Activated T-cell treated with anti-CD3 and anti-CD28 coated beads, Interleukin-2, amount 50 U/mL, for 4 hours (primary cell): ENCODE measurements around the gene ACAA1. TPM values are rescaled to one million over a fixed set of nuclear protein-coding genes. Genes with fewer than 3 reads are reported as not detected.
A peak's percentile ranks its signal among the peaks of the same experiment; 100 is the strongest.
"Not testable (repeated sequence)": the region's sequence is repeated elsewhere in the genome, so short reads cannot be mapped to it uniquely, and the experiment has no call there.

ENCODE experiments used
- ATAC-seq, 2 donors: fragments of 200-7000 bp; cut with Tn5 transposase; one replicate each; pipeline ENCODE4 v1.10.0; 2021
- DNase-seq: peaks from one replicate; pipeline ENCODE4 v3.0.0-alpha.2; 2020
- H3K27me3 Mint-ChIP-seq: one replicate; pipeline ENCODE4 v1.8.0; 2021; ENCODE audit warnings: low read depth, mixed read lengths
- H3K36me3 Mint-ChIP-seq: one replicate; pipeline ENCODE4 v1.8.0; 2022; ENCODE audit warnings: mixed read lengths; ENCODE audit not compliant: insufficient read depth
- H3K4me1 Mint-ChIP-seq: one replicate; pipeline ENCODE4 v1.8.0; 2021; ENCODE audit warnings: low read depth, mixed read lengths
- H3K4me3 Mint-ChIP-seq: one replicate; pipeline ENCODE4 v1.8.0; 2021; ENCODE audit warnings: mild to moderate bottlenecking, moderate library complexity, mixed read lengths
- H3K9me3 Mint-ChIP-seq: one replicate; pipeline ENCODE4 v1.8.0; 2021; ENCODE audit warnings: mixed read lengths
- total RNA-seq, 3 donors: library from RNA; stranded (reverse); gene quantifications; one replicate each; pipeline ENCODE4 v1.2.1, GENCODE V29; 2021

ACAA1 gene
- total RNA-seq, 3 donors from 2014 or later: 49.6 to 62.0 (median 60.0) TPM

- H3K36me3 Mint-ChIP-seq: no peaks in the 10 kb centered on the region
- ATAC-seq (no peak), DNase-seq (no peak)
- peaks cover 24% of the 10 kb centered on the region for H3K4me1 Mint-ChIP-seq
- no peaks in the 10 kb centered on the region for H3K27me3 Mint-ChIP-seq
- no peak overlapping the region for H3K4me3 Mint-ChIP-seq
- peaks cover 26% of the 10 kb centered on the region for H3K9me3 Mint-ChIP-seq
Measured at GRCh38 chr3:38147421-38147820, 10.5 kb upstream of the ACAA1 start.

- H3K4me1 Mint-ChIP-seq: peaks cover 18% of the 10 kb centered on the region
- H3K4me3 Mint-ChIP-seq: no peak overlapping the region
- no peaks in the 10 kb centered on the region for H3K27me3 Mint-ChIP-seq
- DNase-seq (no peak), ATAC-seq (no peak)
- peaks cover 26% of the 10 kb centered on the region for H3K9me3 Mint-ChIP-seq
- H3K36me3 Mint-ChIP-seq: peaks cover 4% of the 10 kb centered on the region
Measured at GRCh38 chr3:38146504-38146903, 9.6 kb upstream of the ACAA1 start.

GRCh38 chr3:38143511-38143910 is 6.6 kb upstream of the ACAA1 start:
- H3K9me3 Mint-ChIP-seq: peaks cover 26% of the 10 kb centered on the region
- H3K36me3 Mint-ChIP-seq: peaks cover 11% of the 10 kb centered on the region
- ATAC-seq (no peak), DNase-seq (no peak)
- no peaks in the 10 kb centered on the region for H3K27me3 Mint-ChIP-seq
- peaks cover 26% of the 10 kb centered on the region for H3K4me1 Mint-ChIP-seq
- no peak overlapping the region for H3K4me3 Mint-ChIP-seq

GRCh38 chr3:38142959-38143358 is 6.0 kb upstream of the ACAA1 start:
- Mint-ChIP-seq H3K4me1 (peaks cover 29% of the 10 kb centered on the region), H3K27me3 (no peaks in the 10 kb centered on the region), H3K36me3 (peaks cover 11% of the 10 kb centered on the region), H3K4me3 (no peak overlapping the region), H3K9me3 (peaks cover 26% of the 10 kb centered on the region)
- ATAC-seq (no peak), DNase-seq (no peak)

GRCh38 chr3:38141952-38142273 is 5.0 kb upstream of the ACAA1 start:
- no peaks in the 10 kb centered on the region for H3K27me3 Mint-ChIP-seq
- no peak overlapping the region for H3K4me3 Mint-ChIP-seq
- DNase-seq (no peak), ATAC-seq (no peak)
- H3K4me1 Mint-ChIP-seq: peaks cover 35% of the 10 kb centered on the region
- peaks cover 11% of the 10 kb centered on the region for H3K36me3 Mint-ChIP-seq
- H3K9me3 Mint-ChIP-seq: peaks cover 16% of the 10 kb centered on the region

GRCh38 chr3:38141173-38141951 is 4.4 kb upstream of the ACAA1 start:
- Mint-ChIP-seq H3K4me3 (no peak overlapping the region), H3K4me1 (peaks cover 35% of the 10 kb centered on the region), H3K36me3 (peaks cover 11% of the 10 kb centered on the region), H3K9me3 (peaks cover 11% of the 10 kb centered on the region), H3K27me3 (no peaks in the 10 kb centered on the region)
- ATAC-seq: no peak
- DNase-seq: no peak

GRCh38 chr3:38140326-38141172 is 3.6 kb upstream of the ACAA1 start:
- ATAC-seq (no peak), DNase-seq (no peak)
- Mint-ChIP-seq H3K9me3 (peaks cover 3% of the 10 kb centered on the region), H3K4me3 (peak overlapping the region; percentile 86), H3K27me3 (no peaks in the 10 kb centered on the region), H3K36me3 (peaks cover 11% of the 10 kb centered on the region), H3K4me1 (peaks cover 42% of the 10 kb centered on the region)

GRCh38 chr3:38139652-38140051 is 2.7 kb upstream of the ACAA1 start:
- H3K4me3 Mint-ChIP-seq: peak overlapping the region; percentile 86
- no peaks in the 10 kb centered on the region for H3K27me3 Mint-ChIP-seq
- peaks cover 50% of the 10 kb centered on the region for H3K4me1 Mint-ChIP-seq

GRCh38 chr3:38139191-38139590 is 2.3 kb upstream of the ACAA1 start:
- DNase-seq (no peak), ATAC-seq (no peak)
- Mint-ChIP-seq H3K9me3 (no peaks in the 10 kb centered on the region), H3K4me3 (peak overlapping the region; percentile 86), H3K36me3 (peaks cover 15% of the 10 kb centered on the region), H3K4me1 (peaks cover 53% of the 10 kb centered on the region), H3K27me3 (no peaks in the 10 kb centered on the region)

More at GRCh38 chr3:38139652-38140051, 2.7 kb upstream of the ACAA1 start:
- Mint-ChIP-seq H3K9me3 (no peaks in the 10 kb centered on the region), H3K36me3 (peaks cover 15% of the 10 kb centered on the region)
- ATAC-seq (no peak), DNase-seq (no peak)

GRCh38 chr3:38138349-38139190 is 1.6 kb upstream of the ACAA1 start, which contains the start of gene MYD88:
TSS of gene MYD88 (plus strand) at chr3:38138661. CDS start at chr3:38138701, 40 bp downstream.
- Mint-ChIP-seq H3K27me3 (no peaks in the 10 kb centered on the region), H3K4me3 (peak within 1 kb of the TSS; percentile 86), H3K36me3 (peaks cover 15% of the 10 kb centered on the region), H3K9me3 (no peaks in the 10 kb centered on the region), H3K4me1 (peaks cover 58% of the 10 kb centered on the region)
- ATAC-seq (peak; percentile 57 to 58), DNase-seq (peak; percentile 83)

- H3K9me3 Mint-ChIP-seq: no peaks in the 10 kb centered on the region
- H3K27me3 Mint-ChIP-seq: no peaks in the 10 kb centered on the region
- peak overlapping the region; percentile 86 for H3K4me3 Mint-ChIP-seq
- ATAC-seq (no peak), DNase-seq (no peak)
- peaks cover 15% of the 10 kb centered on the region for H3K36me3 Mint-ChIP-seq
- peaks cover 62% of the 10 kb centered on the region for H3K4me1 Mint-ChIP-seq
Measured at GRCh38 chr3:38137615-38138348, 855 bp upstream of the ACAA1 start.

- no peaks in the 10 kb centered on the region for H3K27me3 Mint-ChIP-seq
- ATAC-seq (no peak), DNase-seq (no peak)
- H3K4me1 Mint-ChIP-seq: peaks cover 62% of the 10 kb centered on the region
- H3K4me3 Mint-ChIP-seq: peak overlapping the region; percentile 86
- peaks cover 11% of the 10 kb centered on the region for H3K36me3 Mint-ChIP-seq
- no peaks in the 10 kb centered on the region for H3K9me3 Mint-ChIP-seq
Measured at GRCh38 chr3:38136393-38136776, 542 bp downstream of the ACAA1 start.

- H3K36me3 Mint-ChIP-seq, ATAC-seq, DNase-seq, H3K9me3 Mint-ChIP-seq, H3K27me3 Mint-ChIP-seq: not testable (repeated sequence)
- Mint-ChIP-seq H3K4me3 (peak overlapping the region; percentile 86), H3K4me1 (peaks cover 57% of the 10 kb centered on the region)
Measured at GRCh38 chr3:38135621-38136277, 1.2 kb downstream of the ACAA1 start.
